Right cardiac atrium (tissue), 5 donors: ENCODE data around the gene TTC1. TPM values are rescaled to one million over a fixed set of nuclear protein-coding genes. Genes with fewer than 3 reads are reported as not detected.
A peak's percentile ranks its signal among the peaks of the same experiment; 100 is the strongest.
"Not testable (repeated sequence)": the region's sequence is repeated elsewhere in the genome, so short reads cannot be mapped to it uniquely, and the experiment has no call there.

Experiments
- ATAC-seq, 2 donors: fragments of 200-7000 bp; cut with Tn5 transposase; one replicate each; pipeline versions ENCODE4 v1.8.0 to v1.9.1; 2020; ENCODE audit warnings: moderate library complexity in 2 of 2, mild to moderate bottlenecking in 1 of 2
- DNase-seq, 3 donors: peaks; one replicate each; pipeline ENCODE4 v3.0.0-alpha.2; 2020
- H3K27ac ChIP-seq: one replicate; pipeline ENCODE4 v1.5.1; 2013; ENCODE audit warnings: mild to moderate bottlenecking, low read length, control low read depth, moderate library complexity
- H3K27me3 ChIP-seq: one replicate; pipeline ENCODE4 v1.6.1; 2013; ENCODE audit not compliant: control insufficient read depth, insufficient read depth
- H3K4me1 ChIP-seq: one replicate; pipeline ENCODE4 v1.6.1; 2013; ENCODE audit warnings: low read length; ENCODE audit not compliant: control insufficient read depth, insufficient read depth
- H3K4me3 ChIP-seq: one replicate; pipeline ENCODE4 v1.5.1; 2013; ENCODE audit warnings: low read length, control low read depth
- H3K9me3 ChIP-seq: one replicate; pipeline ENCODE4 v1.6.1; 2013; ENCODE audit warnings: low read length; ENCODE audit not compliant: control insufficient read depth
- WGBS: extraction: QIAGEN DNeasy Blood & Tissue Kit; methylation state at CpG from one replicate; pipeline ENCODE4 v1.1.7; 2013; 5-methylcytosine and 5-hydroxymethylcytosine counted together
- intact Hi-C, 4 donors: fragments of 100-400 bp; cut with DNase I; formaldehyde crosslinking; loops; one replicate each; pipeline versions ENCODE4 v1.11.0 to v1.14.0; 2022 to 2023
- polyA plus RNA-seq: library from polyadenylated mRNA; stranded (reverse); fragments of 200-250 nt; gene quantifications from one replicate; pipeline ENCODE4 v1.2.3, GENCODE V29; 2013
- total RNA-seq, 4 donors: library from RNA; stranded (reverse); fragmentation: NEBNext Ultra II Directional; extraction: Animal tissue kit (Norgen Biotek cat#: 25700); gene quantifications; one replicate each; pipeline ENCODE4 v1.2.1, GENCODE V29; 2021
- donor health status: healthy with polysubstance abuse.
- donor health status: DM: no; HTN: yes; CAD: no.
- donor health status: DM: no; HTN: no; CAD: no.
- donor health status: DM: no; HTN: yes; CAD: no; lungs with severe emphysema.
- donor health status: DM: yes; HTN: yes; CAD: no.

The TTC1 gene
- total and polyA plus RNA-seq, 5 donors: 79.0 to 133 (median 88.4) TPM

DNA sequence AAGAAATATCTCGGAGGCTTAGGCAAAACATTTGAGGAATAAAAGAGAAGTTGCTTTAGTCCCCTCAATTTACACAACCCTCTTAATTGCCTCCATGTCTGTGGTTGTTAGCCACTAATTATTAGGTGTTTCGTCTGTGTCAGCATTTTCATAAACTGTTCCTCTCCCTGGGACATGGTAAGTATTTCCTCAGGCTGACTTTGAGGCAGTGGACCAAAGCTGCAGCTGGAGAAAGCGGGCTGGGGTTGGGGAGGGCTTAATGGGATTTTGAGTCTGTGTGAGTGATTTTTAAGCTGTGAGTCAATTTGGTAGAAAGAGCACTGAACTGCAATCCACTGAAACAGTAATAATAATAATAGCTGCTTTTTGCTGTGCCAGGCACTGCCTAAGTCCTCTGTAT is 13.0 kb upstream of the TTC1 start:
- Histone ChIP-seq H3K27me3 (no peaks in the 10 kb centered on the region), H3K27ac (no peak overlapping the region), H3K9me3 (no peaks in the 10 kb centered on the region), H3K4me3 (no peak overlapping the region), H3K4me1 (no peaks in the 10 kb centered on the region)
- WGBS: 86% methylated on average over 3 of the region's 3 CpGs
- intact Hi-C loops: no loop called here
- no peak for ATAC-seq
- DNase-seq: no peak

DNA sequence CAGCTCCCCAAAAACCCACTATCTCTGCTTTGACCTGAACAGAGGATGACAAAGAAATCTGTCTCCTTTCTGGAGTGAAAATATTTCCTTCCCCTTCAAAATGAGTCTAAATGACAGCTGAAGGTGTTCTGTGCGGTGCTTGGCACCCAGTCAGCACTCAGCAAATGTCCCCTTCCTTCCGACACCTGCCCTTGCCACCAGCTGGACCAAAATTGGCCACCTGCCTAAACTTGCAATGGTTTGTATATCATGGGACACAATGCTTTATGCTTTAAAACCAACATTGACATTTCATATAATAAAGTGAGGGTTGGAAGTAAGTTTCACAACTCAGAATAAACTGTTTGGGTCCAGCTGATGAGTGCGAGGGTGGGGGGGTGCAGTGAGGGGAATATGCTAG is 7.5 kb upstream of the TTC1 start:
- DNase-seq (no peak), ATAC-seq (no peak)
- Histone ChIP-seq H3K9me3 (no peaks in the 10 kb centered on the region), H3K27ac (no peak overlapping the region), H3K4me1 (no peaks in the 10 kb centered on the region), H3K27me3 (no peaks in the 10 kb centered on the region), H3K4me3 (no peak overlapping the region)
- 42% methylated on average over 3 of the region's 3 CpGs for WGBS
- intact Hi-C loops: no loop called here

DNA sequence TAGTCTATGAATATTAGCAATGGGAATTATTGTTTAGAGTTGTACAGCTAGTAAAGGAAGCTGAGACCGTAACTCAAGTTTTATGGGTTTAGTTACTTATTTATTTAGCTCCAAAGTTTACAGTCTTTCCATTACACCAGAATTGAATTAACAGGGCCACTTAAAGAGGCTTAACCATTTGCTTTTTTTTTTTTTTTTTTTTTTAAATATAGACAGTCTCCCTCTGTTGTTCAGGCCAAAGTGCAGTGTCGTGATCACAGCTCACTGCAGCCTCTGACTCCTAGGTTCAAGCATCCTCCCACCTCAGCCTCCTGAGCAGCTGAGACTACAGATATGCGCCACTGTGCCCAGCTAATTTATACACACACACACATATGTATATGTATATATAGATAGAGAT is 1.4 kb upstream of the TTC1 start:
- Histone ChIP-seq H3K27me3 (no peaks in the 10 kb centered on the region), H3K27ac (no peak overlapping the region), H3K4me1 (peaks cover 2% of the 10 kb centered on the region), H3K4me3 (no peak overlapping the region), H3K9me3 (no peaks in the 10 kb centered on the region)
- no peak for ATAC-seq
- intact Hi-C loops: no loop called here
- WGBS: 93% methylated on average over 3 of the region's 3 CpGs
- no peak for DNase-seq

DNA sequence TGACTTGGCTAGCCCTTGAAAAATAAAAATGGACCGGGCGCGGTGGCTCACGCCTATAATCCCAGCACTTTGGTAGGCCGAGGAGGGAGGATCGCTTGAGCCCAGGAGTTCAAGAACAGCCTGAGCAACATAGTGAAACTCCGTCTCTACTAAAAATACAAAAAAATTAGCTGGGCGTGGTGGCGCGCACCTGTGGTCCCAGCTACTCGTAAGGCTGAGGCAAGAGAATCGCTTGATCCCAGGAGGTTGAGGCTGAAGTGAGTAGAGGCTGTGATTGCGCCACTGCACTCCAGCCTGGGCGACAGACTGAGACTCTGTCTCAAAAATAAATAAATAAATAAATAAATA is 436 bp upstream of the TTC1 start:
- 85% methylated on average over 14 of the region's 14 CpGs for WGBS
- H3K9me3 ChIP-seq, H3K27me3 ChIP-seq, H3K4me1 ChIP-seq, intact Hi-C loops, H3K27ac ChIP-seq, ATAC-seq, DNase-seq: not testable (repeated sequence)
- peak overlapping the region; percentile 99 for H3K4me3 ChIP-seq

DNA sequence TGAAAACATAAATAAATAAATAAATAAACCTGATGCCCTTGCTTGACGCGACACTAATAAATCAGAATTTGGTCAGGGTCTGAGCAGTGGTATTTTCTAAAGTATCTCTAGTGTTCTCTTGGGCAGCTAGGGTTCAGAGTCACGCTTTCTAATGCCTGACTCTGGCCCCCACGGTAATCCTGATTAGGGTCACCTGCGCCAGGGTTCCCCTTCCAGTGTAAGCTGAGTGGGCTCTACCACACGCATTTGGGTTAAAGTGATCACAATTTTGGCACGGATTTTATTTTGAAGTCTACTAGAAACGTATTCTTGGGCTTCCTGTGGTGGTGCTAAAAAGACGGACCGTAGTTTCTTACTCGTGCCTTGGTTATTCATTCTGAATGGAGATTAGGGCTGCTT is 651 bp downstream of the TTC1 start:
- DNase-seq (no peak), ATAC-seq (peak in 1 of 2 donors; percentile 8)
- Histone ChIP-seq H3K4me1 (peaks cover 2% of the 10 kb centered on the region), H3K4me3 (peak overlapping the region; percentile 99), H3K27ac (no peak overlapping the region), H3K27me3 (no peaks in the 10 kb centered on the region), H3K9me3 (no peaks in the 10 kb centered on the region)
- 4% methylated on average over 11 of the region's 11 CpGs for WGBS
- intact Hi-C loops: no loop called here

DNA sequence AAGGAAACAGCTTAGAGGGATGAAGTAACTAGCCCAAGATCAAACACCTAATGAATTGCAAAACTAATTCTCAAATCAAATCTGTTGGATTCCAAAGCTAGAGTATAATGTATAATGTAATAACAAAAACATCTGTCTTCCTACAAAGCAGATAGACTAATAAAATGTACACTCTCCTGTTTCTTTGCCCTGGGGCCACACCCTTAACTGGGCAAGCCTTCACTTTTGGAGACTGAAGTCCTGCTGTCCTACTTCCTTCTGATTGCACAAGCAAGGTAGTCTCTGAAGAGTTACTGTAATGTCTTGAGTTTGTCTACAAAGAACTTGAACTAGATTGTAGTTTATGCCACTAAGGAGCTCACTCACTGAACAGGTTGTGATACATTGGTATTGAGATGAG is 2.5 kb downstream of the TTC1 start:
- no peaks in the 10 kb centered on the region for H3K9me3 ChIP-seq
- intact Hi-C loops: no loop called here
- no peak overlapping the region for H3K4me3 ChIP-seq
- no peak overlapping the region for H3K27ac ChIP-seq
- DNase-seq: no peak
- peaks cover 2% of the 10 kb centered on the region for H3K4me1 ChIP-seq
- H3K27me3 ChIP-seq: no peaks in the 10 kb centered on the region
- ATAC-seq: no peak

DNA sequence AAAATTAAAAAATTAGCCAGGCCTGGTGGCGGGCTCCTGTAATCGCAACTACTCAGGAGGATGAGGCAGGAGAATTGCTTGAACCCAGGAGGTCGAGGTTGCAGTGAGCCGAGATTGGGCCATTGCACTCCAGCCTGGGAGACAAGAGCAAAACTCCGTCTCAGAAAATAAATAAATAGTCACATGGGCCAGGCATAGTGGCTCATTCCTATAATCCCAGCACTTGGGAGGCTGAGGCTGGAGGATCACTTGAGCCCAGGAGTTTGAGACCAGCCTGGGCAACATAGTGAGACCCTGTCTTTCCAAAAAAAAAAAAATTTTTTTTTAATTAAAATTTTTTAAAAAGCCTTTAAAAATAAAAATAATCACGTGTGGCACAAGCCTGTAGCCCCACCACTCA is 5.3 kb downstream of the TTC1 start:
- ATAC-seq, H3K4me1 ChIP-seq, H3K4me3 ChIP-seq, H3K27me3 ChIP-seq, H3K27ac ChIP-seq, intact Hi-C loops, DNase-seq, H3K9me3 ChIP-seq: not testable (repeated sequence)
- 96% methylated on average over 6 of the region's 6 CpGs for WGBS

DNA sequence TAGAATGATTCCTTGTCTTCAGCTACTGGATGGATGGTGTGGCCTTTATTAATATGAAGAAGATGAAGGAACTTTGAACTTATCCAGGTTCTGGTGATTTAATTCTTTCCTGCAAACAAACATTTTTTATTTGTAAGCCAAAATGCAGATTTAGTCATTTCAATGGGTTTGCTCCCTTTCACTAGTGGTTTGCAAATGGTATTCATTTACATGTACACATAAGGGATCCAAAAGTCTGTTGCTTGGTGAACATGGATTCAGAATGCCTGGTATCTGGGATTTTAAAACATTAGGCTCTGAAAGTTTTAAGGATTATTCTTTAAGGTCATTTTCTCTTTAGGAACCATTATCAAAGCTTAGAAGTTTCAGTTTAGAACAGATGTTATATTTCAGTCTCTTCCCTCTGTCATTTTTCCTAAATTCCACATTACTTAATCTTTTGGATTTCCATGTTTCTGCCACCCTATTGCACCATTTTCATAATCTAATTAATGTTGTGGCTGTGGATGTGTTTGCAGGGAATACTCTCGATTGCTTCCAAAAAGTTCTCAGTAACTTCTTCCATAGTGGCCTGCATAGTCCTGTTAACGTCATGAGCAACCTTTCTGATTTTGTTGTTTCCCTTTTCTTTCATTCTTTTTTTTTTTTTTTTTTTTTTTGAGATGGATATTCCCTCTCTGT is 10.1 kb downstream of the TTC1 start:
- ATAC-seq (no peak), DNase-seq (no peak)
- Histone ChIP-seq H3K4me3 (no peak overlapping the region), H3K4me1 (no peaks in the 10 kb centered on the region), H3K27ac (no peak overlapping the region), H3K27me3 (no peaks in the 10 kb centered on the region), H3K9me3 (no peaks in the 10 kb centered on the region)
- WGBS: 72% methylated on average over 2 of the region's 2 CpGs
- intact Hi-C loops: no loop called here

DNA sequence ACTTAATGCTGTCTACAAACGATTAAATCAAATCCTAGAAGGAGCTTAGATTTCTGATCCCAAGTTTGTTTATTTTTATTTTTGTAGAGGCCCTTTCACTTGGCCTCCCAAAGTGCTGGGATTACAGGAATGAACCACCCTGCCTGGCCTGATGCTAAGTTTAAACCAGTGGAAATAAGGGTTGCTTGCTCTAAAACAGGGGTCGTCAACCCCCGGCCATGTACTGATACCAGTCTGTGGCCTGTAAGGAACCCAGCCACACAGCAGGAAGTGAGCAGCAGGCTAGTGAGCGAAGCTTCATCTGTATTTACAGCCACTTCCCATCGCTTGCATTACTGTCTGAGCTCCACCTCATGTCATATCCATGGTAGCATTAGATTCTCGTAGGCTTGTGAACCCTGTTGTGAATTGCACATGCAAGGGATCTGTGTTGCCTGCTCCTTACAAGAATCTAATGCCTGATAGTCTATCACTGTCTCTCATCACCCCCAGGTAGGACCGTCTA is 11.4 kb downstream of the TTC1 start:
- no peaks in the 10 kb centered on the region for H3K27me3 ChIP-seq
- H3K9me3 ChIP-seq: no peaks in the 10 kb centered on the region
- intact Hi-C loops: loop anchor here (5.0 to 10.0 kb wide), 7 partner anchors 94 to 372 kb away; partner anchors contain the start of gene PWWP2A (in 1 of the 4)
- H3K4me1 ChIP-seq: no peaks in the 10 kb centered on the region
- DNase-seq (no peak), ATAC-seq (no peak)
- WGBS: 75% methylated on average over 7 of the region's 7 CpGs
- H3K4me3 ChIP-seq: no peak overlapping the region
- no peak overlapping the region for H3K27ac ChIP-seq

DNA sequence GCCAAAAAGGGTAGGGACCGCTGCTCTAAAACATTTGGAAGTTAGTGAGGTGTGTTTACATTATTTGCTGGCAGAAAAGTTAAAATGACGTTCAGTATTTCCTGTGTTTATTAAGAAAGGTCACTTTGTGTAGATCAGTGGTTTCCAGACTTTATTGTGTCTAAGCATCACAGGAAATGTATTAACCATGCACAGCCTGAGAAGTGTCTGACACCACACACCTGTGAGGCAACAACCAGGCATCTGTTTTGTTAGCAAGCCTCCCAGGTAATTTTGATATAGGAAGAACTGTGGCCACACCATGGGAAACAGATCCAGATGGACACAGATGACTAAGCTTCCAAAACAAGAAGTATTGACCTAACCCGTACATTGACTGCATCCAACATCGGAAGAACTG is 12.0 kb downstream of the TTC1 start:
- Histone ChIP-seq H3K27me3 (no peaks in the 10 kb centered on the region), H3K4me1 (no peaks in the 10 kb centered on the region), H3K9me3 (no peaks in the 10 kb centered on the region), H3K27ac (no peak overlapping the region), H3K4me3 (no peak overlapping the region)
- intact Hi-C loops: loop anchor here (5.0 to 10.0 kb wide), 7 partner anchors 94 to 371 kb away; partner anchors contain the start of gene PWWP2A (in 1 of the 4)
- DNase-seq (no peak), ATAC-seq (no peak)
- 61% methylated on average over 4 of the region's 4 CpGs for WGBS

DNA sequence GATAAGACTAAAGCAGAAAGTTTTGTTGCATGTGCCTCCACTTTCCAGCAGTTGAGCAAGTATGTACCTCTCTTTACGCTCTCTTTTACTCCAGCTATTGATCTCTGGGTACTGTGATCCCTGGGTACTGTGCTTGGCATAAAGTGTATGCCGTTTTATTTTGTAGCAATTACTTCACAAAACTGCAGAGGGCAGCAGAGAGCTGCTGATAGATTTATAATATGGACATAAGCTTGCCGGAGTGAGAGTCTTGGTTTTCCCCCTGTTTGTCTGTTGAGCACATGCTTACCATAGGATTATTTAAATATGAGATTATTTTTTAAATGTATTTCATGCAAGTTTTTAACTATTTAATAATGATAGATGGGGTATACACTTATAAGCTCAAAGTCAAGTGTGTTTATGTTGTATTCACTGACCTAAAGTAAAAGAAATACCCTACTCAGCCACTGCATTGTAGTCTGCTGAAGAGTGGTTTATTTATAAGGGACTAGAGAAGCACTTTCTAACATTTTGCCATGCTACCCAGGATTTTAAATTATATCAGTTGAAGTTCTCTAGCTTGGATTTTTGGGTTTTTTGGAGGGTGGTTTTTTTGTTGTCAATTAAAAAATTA is 13.0 kb downstream of the TTC1 start:
- Histone ChIP-seq H3K4me3 (no peak overlapping the region), H3K9me3 (no peaks in the 10 kb centered on the region), H3K4me1 (no peaks in the 10 kb centered on the region), H3K27ac (no peak overlapping the region), H3K27me3 (no peaks in the 10 kb centered on the region)
- ATAC-seq (peak; percentile 82 to 83), DNase-seq (no peak)
- intact Hi-C loops: loop anchor here (5.0 to 10.0 kb wide), 7 partner anchors 93 to 370 kb away; partner anchors contain the start of gene PWWP2A (in 1 of the 4)
- WGBS: 14% methylated on average over 3 of the region's 3 CpGs
